GM12892 (cell line): ENCODE measurements around the gene GPR35.

Source experiments
- POLR2A ChIP-seq: IDR thresholded peaks from 2 replicates; pipeline ENCODE4 v1.6.1; 2011; ENCODE audit warnings: low read depth, low read length, control low read depth
- POLR2AphosphoS5 ChIP-seq: IDR thresholded peaks from 2 replicates; pipeline ENCODE4 v1.6.1; 2011; ENCODE audit warnings: low read depth, low read length, control low read depth
- TAF1 ChIP-seq: IDR thresholded peaks from 2 replicates; pipeline ENCODE4 v1.6.1; 2011; ENCODE audit warnings: low read depth, mild to moderate bottlenecking, control low read depth, low read length, borderline replicate concordance

DNA sequence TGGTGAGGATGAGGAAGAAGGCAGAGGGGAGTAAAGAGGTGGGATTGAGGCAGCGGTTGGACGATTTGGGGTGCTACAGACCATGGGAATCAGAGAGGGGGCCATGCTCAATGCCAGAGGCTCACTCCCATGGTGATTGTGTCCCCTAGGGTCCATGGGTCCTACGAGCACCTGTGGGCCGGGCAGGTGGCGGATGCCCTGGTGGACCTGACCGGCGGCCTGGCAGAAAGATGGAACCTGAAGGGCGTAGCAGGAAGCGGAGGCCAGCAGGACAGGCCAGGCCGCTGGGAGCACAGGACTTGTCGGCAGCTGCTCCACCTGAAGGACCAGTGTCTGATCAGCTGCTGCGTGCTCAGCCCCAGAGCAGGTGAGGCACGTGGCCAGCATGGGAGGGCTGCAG, 33.5 kb upstream of the GPR35 start:
- no peak for TF ChIP-seq POLR2A
- TF ChIP-seq POLR2AphosphoS5 = no peak
- no peak for TF ChIP-seq TAF1
